WTC11 (cell line): Measurements from ENCODE around the gene RASL11B. TPM values are rescaled to one million over a fixed set of nuclear protein-coding genes. Genes with fewer than 3 reads are reported as not detected.
A peak's percentile ranks its signal among the peaks of the same experiment; 100 is the strongest.

ENCODE experiments used
- ATAC-seq: fragments of 200-7000 bp; cut with Tn5 transposase; 2 replicates; pipeline ENCODE4 v1.10.0; 2021; ENCODE audit warnings: mild to moderate bottlenecking, moderate library complexity
- CTCF ChIA-PET: fragments of 300-600 bp; sonication (Branson Sonifier 250); formaldehyde crosslinking; loops from one replicate; lab custom pipeline; 2021; ENCODE audit warnings: antibody characterized with exemption; lab: Charles Lee
- POLR2A ChIA-PET: fragments of 350-600 bp; sonication (Branson Sonifier 250); formaldehyde crosslinking; loops from one replicate; lab custom pipeline; 2021; ENCODE audit warnings: antibody characterized with exemption; lab: Charles Lee
- DNase-seq: peaks from one replicate; pipeline ENCODE4 v3.0.0; 2021; ENCODE audit warnings: low spot score
- H3K27ac Mint-ChIP-seq: 2 replicates; pipeline ENCODE4 v1.8.0; 2021; ENCODE audit warnings: mixed read lengths
- H3K27me3 Mint-ChIP-seq: 2 replicates; pipeline ENCODE4 v1.8.0; 2021; ENCODE audit warnings: low read depth, mild to moderate bottlenecking, moderate library complexity, mixed read lengths
- H3K36me3 Mint-ChIP-seq: 2 replicates; pipeline ENCODE4 v1.8.0; 2021; ENCODE audit warnings: mixed read lengths
- H3K4me1 Mint-ChIP-seq: 2 replicates; pipeline ENCODE4 v1.8.0; 2022; ENCODE audit warnings: mixed read lengths
- H3K4me3 Mint-ChIP-seq: 2 replicates; pipeline ENCODE4 v1.8.0; 2021; ENCODE audit warnings: mild to moderate bottlenecking, moderate library complexity, mixed read lengths
- H3K9me3 Mint-ChIP-seq: 2 replicates; pipeline ENCODE4 v1.8.0; 2021; ENCODE audit warnings: mixed read lengths
- AR ChIP-seq: fragments of 250-450 bp; sonication (Bioruptor Pico); IDR thresholded peaks from 2 replicates; pipeline ENCODE4 v1.9.0; 2021; ENCODE audit warnings: mild to moderate bottlenecking
- ARID4B ChIP-seq: sonication (generic); formaldehyde crosslinking; IDR thresholded peaks from 2 replicates; pipeline ENCODE4 v1.8.0; 2023; ENCODE audit warnings: missing genetic modification reagents, mild to moderate bottlenecking, borderline replicate concordance
- ATF6 ChIP-seq: sonication (generic); formaldehyde crosslinking; IDR thresholded peaks from 2 replicates; pipeline ENCODE4 v1.8.1; 2023; ENCODE audit warnings: mild to moderate bottlenecking, missing genetic modification reagents
- CBFB ChIP-seq: sonication (generic); formaldehyde crosslinking; IDR thresholded peaks from 2 replicates; pipeline ENCODE4 v1.8.1; 2022; ENCODE audit warnings: mild to moderate bottlenecking, low read depth, missing genetic modification reagents
- CDX4 ChIP-seq: fragments of 250-450 bp; sonication (Bioruptor Pico); IDR thresholded peaks from 2 replicates; pipeline ENCODE4 v1.9.0; 2021; ENCODE audit warnings: moderate library complexity, mild to moderate bottlenecking, inconsistent platforms, borderline replicate concordance
- E2F1 ChIP-seq: sonication (generic); formaldehyde crosslinking; IDR thresholded peaks from 2 replicates; pipeline ENCODE4 v1.8.0; 2022; ENCODE audit warnings: mild to moderate bottlenecking, missing genetic modification reagents
- E2F4 ChIP-seq: sonication (generic); formaldehyde crosslinking; IDR thresholded peaks from 2 replicates; pipeline ENCODE4 v1.8.1; 2022; ENCODE audit warnings: low read depth, mild to moderate bottlenecking, moderate library complexity, missing genetic modification reagents, borderline replicate concordance
- ESRRA ChIP-seq: sonication (generic); formaldehyde crosslinking; IDR thresholded peaks from 2 replicates; pipeline ENCODE4 v1.8.1; 2022; ENCODE audit warnings: mild to moderate bottlenecking, missing genetic modification reagents, borderline replicate concordance
- HMGA2 ChIP-seq: fragments of 250-450 bp; sonication (Bioruptor Pico); IDR thresholded peaks from 2 replicates; pipeline ENCODE4 v1.4.0; 2021; ENCODE audit warnings: mild to moderate bottlenecking, moderate library complexity
- IRF2 ChIP-seq: sonication (generic); formaldehyde crosslinking; IDR thresholded peaks from 2 replicates; pipeline ENCODE4 v1.8.0; 2022; ENCODE audit warnings: low read depth, missing genetic modification reagents, borderline replicate concordance
- MYBL2 ChIP-seq: sonication (generic); formaldehyde crosslinking; IDR thresholded peaks from 2 replicates; pipeline ENCODE4 v1.8.1; 2023; ENCODE audit warnings: mild to moderate bottlenecking, moderate library complexity, missing genetic modification reagents
- NR3C1 ChIP-seq: sonication (generic); formaldehyde crosslinking; conservative IDR thresholded peaks from 2 replicates; pipeline ENCODE4 v1.8.1; 2023; ENCODE audit warnings: low read depth, mild to moderate bottlenecking, missing genetic modification reagents
- SMAD3 ChIP-seq: sonication (generic); formaldehyde crosslinking; IDR thresholded peaks from 2 replicates; pipeline ENCODE4 v1.8.0; 2022; ENCODE audit warnings: missing genetic modification reagents, mild to moderate bottlenecking, borderline replicate concordance
- SP1 ChIP-seq: sonication (generic); formaldehyde crosslinking; conservative IDR thresholded peaks from 2 replicates; pipeline ENCODE4 v1.8.1; 2022; ENCODE audit warnings: missing genetic modification reagents
- TEAD4 ChIP-seq: sonication (generic); formaldehyde crosslinking; IDR thresholded peaks from 2 replicates; pipeline ENCODE4 v1.8.0; 2022; ENCODE audit warnings: mild to moderate bottlenecking, missing genetic modification reagents
- ZMAT4 ChIP-seq: fragments of 250-450 bp; sonication (Bioruptor Pico); IDR thresholded peaks from 2 replicates; pipeline ENCODE4 v1.9.0; 2021; ENCODE audit warnings: mild to moderate bottlenecking
- ZNF263 ChIP-seq: sonication (generic); formaldehyde crosslinking; IDR thresholded peaks from 2 replicates; pipeline ENCODE4 v1.8.1; 2022; ENCODE audit warnings: low read depth, mild to moderate bottlenecking, moderate library complexity, missing genetic modification reagents
- total RNA-seq: library from RNA; stranded (reverse); gene quantifications from 3 replicates; pipeline ENCODE4 v1.2.3, GENCODE V29; 2021

RASL11B gene
- total RNA-seq, 1 experiment from 2014 or later: 58.5 TPM

GRCh38 chr4:52870225-52870624 lies 8.1 kb downstream of the RASL11B start (continued):
- TF ChIP-seq IRF2 (no peak), SMAD3 (no peak)

- H3K4me1 Mint-ChIP-seq: peaks cover 79% of the 10 kb centered on the region
- peaks cover 8% of the 10 kb centered on the region for H3K27me3 Mint-ChIP-seq
- no peak for DNase-seq
- TF ChIP-seq SP1 (CRISPR knock-in tag): no peak
- no peak for TF ChIP-seq ARID4B (CRISPR knock-in tag)
- TF ChIP-seq ZMAT4 (CRISPR knock-in tag): no peak
- TF ChIP-seq ZNF263: no peak
- no peak for TF ChIP-seq AR
- TF ChIP-seq ATF6 (CRISPR knock-in tag): no peak
- no peak for TF ChIP-seq E2F4 (CRISPR knock-in tag)
- peaks cover 5% of the 10 kb centered on the region for H3K36me3 Mint-ChIP-seq
- H3K27ac Mint-ChIP-seq: peak overlapping the region; percentile 95
- ATAC-seq: peak; percentile 19
- POLR2A ChIA-PET: interaction anchor here (1.3 to 1.7 kb wide), 2 partner anchors 10 to 12 kb away, joined by 5 to 7 read pairs; no protein-coding TSS in a partner anchor
- no peaks in the 10 kb centered on the region for H3K9me3 Mint-ChIP-seq
- CTCF ChIA-PET: interaction anchor here (0.9 to 1.6 kb wide), 8 partner anchors 10 to 1361 kb away, joined by 3 to 10 read pairs (median 4); no protein-coding TSS in a partner anchor
- peak overlapping the region; percentile 47 for H3K4me3 Mint-ChIP-seq
These were observed 11.1 kb downstream of the RASL11B start for GRCh38 chr4:52873191-52873590.

GRCh38 chr4:52873861-52874343 lies 11.8 kb downstream of the RASL11B start:
- CTCF ChIA-PET: interaction anchor here (0.6 to 1.6 kb wide), 10 partner anchors 9 to 1360 kb away, joined by 3 to 10 read pairs (median 4); no protein-coding TSS in a partner anchor
- ATAC-seq: peak; percentile 79
- peak overlapping the region; percentile 78 for H3K27ac Mint-ChIP-seq
- peak; percentile 72 for DNase-seq
- H3K9me3 Mint-ChIP-seq: no peaks in the 10 kb centered on the region
- POLR2A ChIA-PET: interaction anchor here (0.6 to 1.7 kb wide), 7 partner anchors 11 to 285 kb away, joined by 3 to 9 read pairs (median 5); no protein-coding TSS in a partner anchor
- H3K36me3 Mint-ChIP-seq: peaks cover 3% of the 10 kb centered on the region
- H3K4me1 Mint-ChIP-seq: peaks cover 78% of the 10 kb centered on the region
- H3K27me3 Mint-ChIP-seq: peaks cover 8% of the 10 kb centered on the region
- H3K4me3 Mint-ChIP-seq: peak overlapping the region; percentile 31
- TF ChIP-seq TEAD4: peak; percentile 91
- no peak for TF ChIP-seq ATF6 (CRISPR knock-in tag)
- TF ChIP-seq MYBL2 (CRISPR knock-in tag): no peak
- no peak for TF ChIP-seq HMGA2 (CRISPR knock-in tag)
- TF ChIP-seq CBFB (CRISPR knock-in tag): no peak
- TF ChIP-seq E2F1 (CRISPR knock-in tag): no peak
- TF ChIP-seq CDX4 (CRISPR knock-in tag): no peak
- TF ChIP-seq NR3C1: no peak
- TF ChIP-seq ESRRA (CRISPR knock-in tag): no peak
